ENCODE measurements around the gene ZNF777. TPM values are rescaled to one million over a fixed set of nuclear protein-coding genes. Genes with fewer than 3 reads are reported as not detected.

The ZNF777 gene
- total and polyA plus RNA-seq, 2 of the 4 experiments (the other 2 are of a cell fraction): 3.2 to 6.5 TPM

DNA sequence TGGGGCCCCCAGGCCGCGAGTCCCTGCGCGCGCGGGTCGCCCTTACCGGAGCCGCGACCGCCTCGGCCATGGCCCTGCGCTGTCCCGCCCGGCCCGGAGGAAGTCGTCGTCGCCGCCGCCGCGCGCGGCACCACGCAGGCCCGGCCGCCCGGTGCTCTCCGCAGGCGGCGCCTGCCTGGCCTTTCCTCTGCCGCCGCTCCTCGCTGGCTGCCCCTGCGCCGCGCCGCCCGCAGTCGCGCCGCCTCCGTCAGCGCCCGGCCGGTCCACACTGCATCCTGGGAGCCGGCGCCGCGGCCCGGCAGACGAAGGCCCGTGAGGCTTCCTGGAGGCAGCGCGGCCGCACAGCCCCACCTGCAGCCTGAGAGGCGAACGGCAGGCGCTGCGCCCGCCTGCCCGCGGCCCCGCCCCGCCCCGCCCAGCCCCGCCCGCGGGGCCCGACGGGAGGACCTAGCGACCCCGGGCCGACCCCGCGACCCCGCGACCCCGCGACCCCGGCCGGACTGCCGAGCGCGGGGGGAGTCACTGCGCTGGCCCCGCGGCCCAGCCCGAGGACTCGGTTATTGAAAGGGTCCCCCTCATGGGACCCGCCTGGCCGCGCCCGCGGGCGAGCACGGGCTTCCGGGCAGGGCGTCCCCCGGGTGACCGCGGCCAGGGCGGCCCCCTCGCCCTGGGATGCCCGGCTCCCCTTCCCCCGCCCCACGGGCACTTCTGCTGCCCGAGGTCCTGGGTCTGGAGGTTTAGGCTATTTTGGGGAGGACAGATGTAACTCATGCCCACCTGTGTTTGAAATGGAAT lies 36.8 kb upstream of the ZNF777 start, which contains the start of gene ZNF746:
ZNF746 (minus strand) TSS at position 343 of the 795 bp plus-strand sequence; CDS start at position 70, 273 bp downstream.
- POLR2A ChIA-PET (ENCODE audit: unreplicated experiment): no interaction called here
- Histone ChIP-seq H3K9me1 (ENCODE audit: insufficient read depth, low read length) (peaks cover 9% of the 10 kb centered on the region), H3K23ac (ENCODE audit: low read depth, low read length) (peak within 1 kb of the TSS; percentile 22; the same call in 1 of the 2 replicates), H2AK5ac (ENCODE audit: low read depth, low read length) (peak within 1 kb of the TSS; percentile 25; the same call in 1 of the 2 replicates), H4K8ac (ENCODE audit: low read depth in 2 of 2, low read length in 2 of 2) (peak within 1 kb of the TSS; percentile 36 to 66; a peak in 2 of 4 replicates), H2AFZ (replicated peaks; ENCODE audit: low read length, poor library complexity) (peak within 1 kb of the TSS; percentile 95), H3K27me3 (ENCODE audit: control insufficient read depth, insufficient read depth, low read length) (peaks cover 15% of the 10 kb centered on the region), H3K4me3 (ENCODE audit: insufficient read depth, low read depth, low read length) (peak within 1 kb of the TSS; percentile 100), H4K5ac (ENCODE audit: low read depth, low read length) (peak within 1 kb of the TSS; percentile 93), H3K4ac (ENCODE audit: low read depth, low read length) (peak within 1 kb of the TSS; percentile 59), H3K9ac (ENCODE audit: low read depth, low read length) (peak within 1 kb of the TSS; percentile 99), H4K20me1 (ENCODE audit: insufficient read depth, low read length) (peaks cover 16% of the 10 kb centered on the region), H2BK20ac (ENCODE audit: low read depth, low read length) (no peak within 1 kb of the TSS), H4K91ac (ENCODE audit: insufficient read depth, low read depth, low read length) (no peak within 1 kb of the TSS), H3K79me1 (ENCODE audit: low read depth in 1 of 2, low read length in 2 of 2) (peaks cover 23 to 26% of the 10 kb centered on the region in 2 experiments), H3K36me3 (ENCODE audit: control insufficient read depth, insufficient read depth, low read length) (peaks cover 14% of the 10 kb centered on the region), H2BK120ac (ENCODE audit: low read depth, low read length) (no peak within 1 kb of the TSS), H3K18ac (ENCODE audit: low read depth, low read length) (peak within 1 kb of the TSS; percentile 81; the same call in 1 of the 2 replicates), H2AK9ac (replicated peaks; ENCODE audit: low read depth, low read length, poor library complexity) (peak within 1 kb of the TSS; percentile 84), H3K4me2 (ENCODE audit: low read depth, low read length) (peak within 1 kb of the TSS; percentile 97), H3K56ac (ENCODE audit: extremely low read depth, insufficient read depth, low read length) (no peak within 1 kb of the TSS; the same call in 1 of the 2 replicates), H3K4me1 (ENCODE audit: control insufficient read depth, insufficient read depth, low read length) (peaks cover 11% of the 10 kb centered on the region), H2BK15ac (ENCODE audit: low read depth, low read length) (no peak within 1 kb of the TSS), H2BK5ac (ENCODE audit: low read depth, low read length, poor library complexity, severe bottlenecking) (peak within 1 kb of the TSS; percentile 63), H3K14ac (replicated peaks; ENCODE audit: low read depth, low read length) (peak within 1 kb of the TSS; percentile 71), H3K9me3 (ENCODE audit: control insufficient read depth, insufficient read depth, low read length) (no peaks in the 10 kb centered on the region), H3K27ac (ENCODE audit: insufficient read depth, low read length) (peak within 1 kb of the TSS; percentile 100)
- CTCF ChIA-PET: no interaction called here
- no TSS peak for BruUV-seq (replicated peaks)
- intact Hi-C loops (cut with micrococcal nuclease): loop anchor here (1.0 to 2.0 kb wide), 2 partner anchors 65 to 187 kb away; no protein-coding TSS in a partner anchor
- in situ Hi-C loops (cut with MboI; ENCODE audit: low sequenced_read_pairs): no loop called here
- WGBS, 2 experiments (ENCODE audit: extremely low coverage in 2 of 2, insufficient read length in 1 of 2): 0% methylated on average over 49 of the region's 109 CpGs; no CpG with 5 or more reads in 1 of the 2 experiments
- dilution Hi-C loops (cut with HindIII; ENCODE audit: low sequenced_read_pairs, unreplicated experiment): no loop called here
- peak; percentile 76 for DNase-seq
- peak; percentile 91 for ATAC-seq (ENCODE audit: low read depth)
- peak; percentile 58; the same call in 1 of the 2 replicates for TF ChIP-seq POLR2A (IDR thresholded peaks at IDR 0.05; ENCODE audit: low read depth, low read length)
- TF ChIP-seq RAD21 (IDR thresholded peaks at IDR 0.05; ENCODE audit: low read length): peak; percentile 65
- peak; percentile 35 for TF ChIP-seq SMC3 (IDR thresholded peaks at IDR 0.05; ENCODE audit: low read depth, low read length)
- TF ChIP-seq MXI1 (IDR thresholded peaks at IDR 0.05; ENCODE audit: borderline replicate concordance, low read depth, low read length): peak; percentile 49; the same call in 1 of the 2 replicates
- TF ChIP-seq FOS (IDR thresholded peaks at IDR 0.05; ENCODE audit: low read depth, low read length): no peak
- TF ChIP-seq RCOR1 (IDR thresholded peaks at IDR 0.05; ENCODE audit: insufficient replicate concordance, low read length): no peak
- peak; percentile 80 for TF ChIP-seq MAZ (IDR thresholded peaks at IDR 0.05; ENCODE audit: borderline replicate concordance, low read depth, low read length)
- TF ChIP-seq, protein P1, sequence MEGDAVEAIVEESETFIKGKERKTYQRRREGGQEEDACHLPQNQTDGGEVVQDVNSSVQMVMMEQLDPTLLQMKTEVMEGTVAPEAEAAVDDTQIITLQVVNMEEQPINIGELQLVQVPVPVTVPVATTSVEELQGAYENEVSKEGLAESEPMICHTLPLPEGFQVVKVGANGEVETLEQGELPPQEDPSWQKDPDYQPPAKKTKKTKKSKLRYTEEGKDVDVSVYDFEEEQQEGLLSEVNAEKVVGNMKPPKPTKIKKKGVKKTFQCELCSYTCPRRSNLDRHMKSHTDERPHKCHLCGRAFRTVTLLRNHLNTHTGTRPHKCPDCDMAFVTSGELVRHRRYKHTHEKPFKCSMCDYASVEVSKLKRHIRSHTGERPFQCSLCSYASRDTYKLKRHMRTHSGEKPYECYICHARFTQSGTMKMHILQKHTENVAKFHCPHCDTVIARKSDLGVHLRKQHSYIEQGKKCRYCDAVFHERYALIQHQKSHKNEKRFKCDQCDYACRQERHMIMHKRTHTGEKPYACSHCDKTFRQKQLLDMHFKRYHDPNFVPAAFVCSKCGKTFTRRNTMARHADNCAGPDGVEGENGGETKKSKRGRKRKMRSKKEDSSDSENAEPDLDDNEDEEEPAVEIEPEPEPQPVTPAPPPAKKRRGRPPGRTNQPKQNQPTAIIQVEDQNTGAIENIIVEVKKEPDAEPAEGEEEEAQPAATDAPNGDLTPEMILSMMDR (conservative IDR thresholded peaks at IDR 0.05; ENCODE audit: low read depth, low read length): peak; percentile 85

All from IMR-90 (cell line).